SU-DHL-6 (cell line): ENCODE results near the gene FBXO24.

Source experiments
- H2AFZ ChIP-seq: fragments of 200-600 bp; sonication (generic); 2 replicates; pipeline ENCODE4 v1.6.1; 2014; ENCODE audit warnings: low read depth, mild to moderate bottlenecking, moderate library complexity, mixed read lengths, antibody characterized with exemption, low read length; ENCODE audit not compliant: severe bottlenecking
- H3F3A ChIP-seq: fragments of 200-600 bp; shearing (Covaris generic); 2 replicates; pipeline ENCODE4 v1.6.0; 2016; ENCODE audit warnings: antibody characterized with exemption, mild to moderate bottlenecking; ENCODE audit not compliant: insufficient read depth
- H3K27ac ChIP-seq: fragments of 200-600 bp; sonication (generic); 2 replicates; pipeline ENCODE4 v1.5.1; 2016; ENCODE audit warnings: low read depth, mild to moderate bottlenecking, low read length, moderate library complexity, mixed read lengths
- H3K27me3 ChIP-seq: fragments of 200-600 bp; sonication (generic), shearing (Covaris generic); 2 replicates; pipeline ENCODE4 v1.6.0; 2014; ENCODE audit warnings: mild to moderate bottlenecking, low read length
- H3K36me3 ChIP-seq: fragments of 200-600 bp; sonication (generic); 2 replicates; pipeline ENCODE4 v1.6.1; 2014; ENCODE audit warnings: mild to moderate bottlenecking, low read length, mixed read lengths
- H3K4me2 ChIP-seq: fragments of 300-600, 200-600 bp; shearing (Covaris generic), sonication (generic); 2 replicates; pipeline ENCODE4 v1.6.0; 2014; ENCODE audit warnings: low read length, low read depth, mild to moderate bottlenecking; ENCODE audit not compliant: poor library complexity, severe bottlenecking
- H3K4me3 ChIP-seq: fragments of 200-600 bp; sonication (generic); 2 replicates; pipeline ENCODE4 v1.5.1; 2014; ENCODE audit warnings: antibody characterized with exemption, low read length, mild to moderate bottlenecking, mixed read lengths; ENCODE audit not compliant: insufficient read depth, poor library complexity, severe bottlenecking
- H3K79me2 ChIP-seq: fragments of 200-600 bp; sonication (generic); 2 replicates; pipeline ENCODE4 v1.6.1; 2014; ENCODE audit warnings: mild to moderate bottlenecking, low read length, moderate library complexity; ENCODE audit not compliant: insufficient read depth
- H3K9ac ChIP-seq: fragments of 200-600 bp; sonication (generic); 2 replicates; pipeline ENCODE4 v1.7.0; 2014; ENCODE audit warnings: mild to moderate bottlenecking, low read length
- H3K9me2 ChIP-seq: fragments of 200-600 bp; sonication (generic); replicated peaks from 2 replicates; pipeline ENCODE4 v1.6.1; 2014; ENCODE audit warnings: low read length; ENCODE audit not compliant: insufficient read depth
- H3K9me3 ChIP-seq: fragments of 200-600 bp; sonication (generic); 2 replicates; pipeline ENCODE4 v1.6.1; 2014; ENCODE audit warnings: low read length, mixed read lengths; ENCODE audit not compliant: insufficient read depth
- H4K20me1 ChIP-seq: fragments of 200-600 bp; sonication (generic); 2 replicates; pipeline ENCODE4 v1.6.1; 2014; ENCODE audit warnings: low read depth, mild to moderate bottlenecking, antibody characterized with exemption, low read length, moderate library complexity, mixed read lengths
- CTCF ChIP-seq: fragments of 200-600 bp; sonication (generic); IDR thresholded peaks from one replicate; pipeline ENCODE4 v1.5.1; 2017; ENCODE audit warnings: antibody characterized with exemption, mild to moderate bottlenecking, low read length, moderate library complexity; ENCODE audit not compliant: insufficient read depth, poor library complexity, severe bottlenecking
- EZH2phosphoT487 ChIP-seq: fragments of 200-600 bp; sonication (generic), shearing (Covaris generic); conservative IDR thresholded peaks from 2 replicates; pipeline ENCODE4 v1.6.1; 2018; ENCODE audit warnings: mild to moderate bottlenecking, antibody characterized with exemption, low read length, moderate library complexity, mixed read lengths

FBXO24 gene

GRCh38 chr7:100600730-100601038 lies 14.6 kb downstream of the FBXO24 start:
- no peak overlapping the region for H3K27ac ChIP-seq
- H3K79me2 ChIP-seq, result no peaks in the 10 kb centered on the region
- H4K20me1 ChIP-seq, result no peaks in the 10 kb centered on the region
- no peaks in the 10 kb centered on the region for H3K36me3 ChIP-seq
- H3K4me2 ChIP-seq, result no peak overlapping the region
- H2AFZ ChIP-seq, result no peak overlapping the region
- no peaks in the 10 kb centered on the region for H3K27me3 ChIP-seq
- TF ChIP-seq EZH2phosphoT487 (no peak), CTCF (peak; percentile 17)
- no peak overlapping the region for H3K9ac ChIP-seq
- H3K9me2 ChIP-seq, result no peaks in the 10 kb centered on the region
- H3F3A ChIP-seq, result no peaks in the 10 kb centered on the region
- H3K9me3 ChIP-seq, result no peaks in the 10 kb centered on the region
- H3K4me3 ChIP-seq, result no peak overlapping the region

GRCh38 chr7:100602889-100603725 lies 17.0 kb downstream of the FBXO24 start:
- no peaks in the 10 kb centered on the region for H3K9me2 ChIP-seq
- no peaks in the 10 kb centered on the region for H3K79me2 ChIP-seq
- no peak overlapping the region for H3K4me3 ChIP-seq
- H3K9me3 ChIP-seq, result no peaks in the 10 kb centered on the region
- H3K9ac ChIP-seq, result peak overlapping the region; percentile 58; the same call in 1 of the 2 replicates
- no peaks in the 10 kb centered on the region for H3K36me3 ChIP-seq
- H2AFZ ChIP-seq, result peak overlapping the region; percentile 67
- H4K20me1 ChIP-seq, result no peaks in the 10 kb centered on the region
- TF ChIP-seq EZH2phosphoT487, result no peak
- TF ChIP-seq CTCF, result no peak
- no peak overlapping the region for H3K27ac ChIP-seq
- peak overlapping the region; percentile 51 for H3K4me2 ChIP-seq
- no peaks in the 10 kb centered on the region for H3F3A ChIP-seq
- no peaks in the 10 kb centered on the region for H3K27me3 ChIP-seq

GRCh38 chr7:100603726-100604027 lies 17.5 kb downstream of the FBXO24 start:
- Histone ChIP-seq H3K27me3 (no peaks in the 10 kb centered on the region), H3F3A (no peaks in the 10 kb centered on the region), H3K4me2 (peak overlapping the region; percentile 51), H4K20me1 (no peaks in the 10 kb centered on the region), H3K36me3 (no peaks in the 10 kb centered on the region), H2AFZ (peak overlapping the region; percentile 67), H3K9me3 (no peaks in the 10 kb centered on the region), H3K9me2 (no peaks in the 10 kb centered on the region), H3K4me3 (peak overlapping the region; percentile 30), H3K27ac (no peak overlapping the region), H3K9ac (peak overlapping the region; percentile 58; the same call in 1 of the 2 replicates), H3K79me2 (no peaks in the 10 kb centered on the region)
- TF ChIP-seq EZH2phosphoT487 (no peak), CTCF (no peak)
